AG04450 (cell line): ENCODE results near the gene EXOC4. TPM values are rescaled to one million over a fixed set of nuclear protein-coding genes. Genes with fewer than 3 reads are reported as not detected.

Source experiments
- CTCF ChIA-PET: fragments of 300-600, 350-600 bp; formaldehyde crosslinking; extraction: SDS; loops from one replicate; lab custom pipeline; 2022; ENCODE audit warnings: antibody characterized with exemption, inconsistent platforms; lab: Charles Lee
- POLR2A ChIA-PET: fragments of 350-600 bp; formaldehyde crosslinking; extraction: SDS; loops from one replicate; lab custom pipeline; 2021; ENCODE audit warnings: antibody characterized with exemption, inconsistent platforms; lab: Yijun Ruan, JAX
- DNase-seq: peaks from one replicate; pipeline ENCODE4 v3.0.0-alpha.2; 2011; ENCODE audit warnings: low read depth, low spot score
- H3K27ac ChIP-seq: one replicate; pipeline ENCODE4 v1.5.1; 2012; ENCODE audit warnings: low read depth, low read length, control low read depth
- H3K27me3 ChIP-seq: one replicate; pipeline ENCODE4 v1.6.0; 2012; ENCODE audit warnings: low read length; ENCODE audit not compliant: control insufficient read depth, insufficient read depth
- H3K4me3 ChIP-seq: 2 replicates; pipeline ENCODE4 v1.5.1; 2011; ENCODE audit warnings: mild to moderate bottlenecking, low read depth, low read length, control low read depth
- H3K9me3 ChIP-seq: 2 replicates; pipeline ENCODE4 v1.5.1; 2012; ENCODE audit warnings: low read length; ENCODE audit not compliant: control insufficient read depth, insufficient read depth
- polyA plus RNA-seq: library from polyadenylated mRNA; depleted of rRNA; stranded (reverse); fragments of >200 nt; gene quantifications from 2 replicates; pipeline ENCODE4 v1.2.3, GENCODE V29; 2011
- TF ChIP-seq, protein P1 (sequence below): IDR thresholded peaks from 2 replicates; pipeline ENCODE4 v1.5.1; 2011; ENCODE audit warnings: low read depth, low read length, control low read depth, inconsistent platforms

The EXOC4 gene
- polyA plus RNA-seq, 1 experiment, result 73.5 TPM

DNA sequence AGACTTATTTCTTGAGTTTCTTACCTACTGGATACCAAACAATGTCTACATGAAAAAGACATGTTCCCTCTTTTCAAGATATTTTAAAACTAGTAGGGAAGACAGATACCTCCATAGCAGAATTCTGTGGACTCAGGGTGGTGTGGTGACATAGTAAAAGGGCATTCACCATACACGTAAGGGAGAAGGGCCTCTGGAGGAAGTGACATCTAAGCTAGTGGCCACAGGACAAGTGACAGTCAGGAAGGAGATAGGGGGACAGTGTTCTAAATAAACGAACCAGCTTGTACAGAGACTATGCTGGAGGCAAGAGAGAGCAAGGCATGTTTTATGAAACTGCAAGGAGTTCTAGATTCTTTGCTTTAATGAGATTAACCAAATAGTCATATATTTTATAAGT is 552.5 kb downstream of the EXOC4 start:
- Histone ChIP-seq H3K27me3 (no peaks in the 10 kb centered on the region), H3K27ac (no peak overlapping the region), H3K4me3 (no peak overlapping the region), H3K9me3 (no peaks in the 10 kb centered on the region)
- TF ChIP-seq, protein P1, sequence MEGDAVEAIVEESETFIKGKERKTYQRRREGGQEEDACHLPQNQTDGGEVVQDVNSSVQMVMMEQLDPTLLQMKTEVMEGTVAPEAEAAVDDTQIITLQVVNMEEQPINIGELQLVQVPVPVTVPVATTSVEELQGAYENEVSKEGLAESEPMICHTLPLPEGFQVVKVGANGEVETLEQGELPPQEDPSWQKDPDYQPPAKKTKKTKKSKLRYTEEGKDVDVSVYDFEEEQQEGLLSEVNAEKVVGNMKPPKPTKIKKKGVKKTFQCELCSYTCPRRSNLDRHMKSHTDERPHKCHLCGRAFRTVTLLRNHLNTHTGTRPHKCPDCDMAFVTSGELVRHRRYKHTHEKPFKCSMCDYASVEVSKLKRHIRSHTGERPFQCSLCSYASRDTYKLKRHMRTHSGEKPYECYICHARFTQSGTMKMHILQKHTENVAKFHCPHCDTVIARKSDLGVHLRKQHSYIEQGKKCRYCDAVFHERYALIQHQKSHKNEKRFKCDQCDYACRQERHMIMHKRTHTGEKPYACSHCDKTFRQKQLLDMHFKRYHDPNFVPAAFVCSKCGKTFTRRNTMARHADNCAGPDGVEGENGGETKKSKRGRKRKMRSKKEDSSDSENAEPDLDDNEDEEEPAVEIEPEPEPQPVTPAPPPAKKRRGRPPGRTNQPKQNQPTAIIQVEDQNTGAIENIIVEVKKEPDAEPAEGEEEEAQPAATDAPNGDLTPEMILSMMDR, result no peak
- ChIA-PET CTCF (no interaction called here), POLR2A (no interaction called here)
- DNase-seq, result no peak

DNA sequence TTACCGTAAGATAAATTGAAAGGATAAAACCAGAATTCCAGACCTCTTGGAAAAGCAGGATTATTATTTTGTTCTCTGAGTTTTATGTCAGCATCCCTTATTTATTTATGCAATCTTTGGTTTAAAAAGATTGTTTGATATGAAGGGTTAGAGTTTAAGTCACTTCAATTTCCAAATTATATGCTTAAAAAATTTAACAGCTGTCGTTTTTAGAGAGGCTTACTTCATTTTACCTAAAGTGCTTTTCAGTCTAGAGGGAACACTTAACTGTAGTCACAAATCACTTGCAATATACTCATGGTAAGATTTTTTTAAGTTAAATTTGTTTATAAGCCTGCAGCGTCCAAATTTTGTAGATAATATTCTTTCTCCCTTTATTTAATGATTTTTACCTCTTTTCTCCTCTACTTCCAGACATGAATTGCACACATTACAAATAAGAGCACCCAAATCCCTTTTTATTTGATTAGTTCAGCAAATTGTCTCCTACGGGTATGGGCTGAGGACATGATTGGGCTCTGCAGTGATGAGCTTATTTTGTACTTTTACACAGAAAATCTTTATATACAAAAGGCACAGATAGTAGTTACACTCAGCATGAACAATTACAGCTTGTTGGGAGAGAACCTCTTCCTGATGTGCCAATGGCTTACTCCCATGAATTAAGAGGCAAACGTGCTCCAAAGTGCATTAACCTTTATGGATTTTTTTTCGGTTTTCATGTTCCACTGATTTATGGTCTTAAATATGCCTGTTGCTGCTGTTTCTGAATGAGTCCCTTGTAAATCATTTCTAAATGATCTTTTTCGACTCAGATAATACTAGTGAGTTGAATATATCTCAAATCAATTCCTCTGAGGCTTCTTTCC is 555.0 kb downstream of the EXOC4 start:
- CTCF ChIA-PET, result no interaction called here

DNA sequence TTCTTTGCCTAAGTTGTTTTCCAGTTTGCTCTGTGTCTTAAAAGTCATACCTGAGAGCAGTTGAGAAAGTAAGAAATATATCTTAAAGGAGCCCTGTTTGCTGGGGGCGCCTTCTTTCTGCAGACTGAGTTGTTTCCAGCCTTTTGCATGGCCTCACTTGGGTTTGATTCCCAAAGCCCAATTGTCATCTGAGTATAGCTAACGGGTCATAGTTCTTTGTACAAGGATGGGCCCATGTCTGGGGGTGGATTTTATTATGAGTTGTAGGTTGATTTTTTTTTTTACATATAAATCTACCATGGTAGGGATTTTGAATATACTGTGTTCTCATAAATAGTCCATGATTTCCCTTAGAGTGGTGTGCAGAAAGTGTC is 555.6 kb downstream of the EXOC4 start:
- CTCF ChIA-PET, result no interaction called here
- Histone ChIP-seq H3K27me3 (no peaks in the 10 kb centered on the region), H3K27ac (no peak overlapping the region), H3K4me3 (no peak overlapping the region), H3K9me3 (no peaks in the 10 kb centered on the region)
- TF ChIP-seq, protein P1, result no peak
- DNase-seq, result no peak
- POLR2A ChIA-PET, result no interaction called here

More for the DNA sequence above, 555.0 kb downstream of the EXOC4 start:
- POLR2A ChIA-PET, result no interaction called here
- no peaks in the 10 kb centered on the region for H3K9me3 ChIP-seq
- no peak overlapping the region for H3K27ac ChIP-seq
- TF ChIP-seq, protein P1, result no peak
- no peak for DNase-seq
- no peak overlapping the region for H3K4me3 ChIP-seq
- H3K27me3 ChIP-seq, result no peaks in the 10 kb centered on the region

DNA sequence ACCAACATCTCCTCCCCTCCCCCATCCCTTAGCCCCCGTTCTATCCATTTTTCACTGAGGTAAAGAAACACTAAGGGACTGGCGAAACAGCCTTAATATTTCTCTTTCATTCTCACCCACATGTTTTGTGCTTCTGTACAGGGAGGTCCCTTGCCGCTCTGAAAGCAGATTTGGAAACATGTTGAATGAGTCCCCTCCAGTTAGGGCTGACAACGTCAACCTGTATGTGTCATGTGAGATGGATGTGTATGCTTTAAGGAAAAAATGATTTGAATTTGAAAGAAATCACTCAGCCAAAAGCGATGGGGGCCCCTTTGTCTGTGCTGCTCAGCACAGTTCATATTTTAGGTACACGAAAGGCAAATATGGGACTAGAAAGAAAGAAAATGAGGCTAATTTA is 560.0 kb downstream of the EXOC4 start:
- no peaks in the 10 kb centered on the region for H3K27me3 ChIP-seq
- ChIA-PET CTCF (no interaction called here), POLR2A (no interaction called here)
- H3K4me3 ChIP-seq, result no peak overlapping the region
- DNase-seq, result no peak
- no peak overlapping the region for H3K27ac ChIP-seq
- no peaks in the 10 kb centered on the region for H3K9me3 ChIP-seq
- TF ChIP-seq, protein P1, result no peak

DNA sequence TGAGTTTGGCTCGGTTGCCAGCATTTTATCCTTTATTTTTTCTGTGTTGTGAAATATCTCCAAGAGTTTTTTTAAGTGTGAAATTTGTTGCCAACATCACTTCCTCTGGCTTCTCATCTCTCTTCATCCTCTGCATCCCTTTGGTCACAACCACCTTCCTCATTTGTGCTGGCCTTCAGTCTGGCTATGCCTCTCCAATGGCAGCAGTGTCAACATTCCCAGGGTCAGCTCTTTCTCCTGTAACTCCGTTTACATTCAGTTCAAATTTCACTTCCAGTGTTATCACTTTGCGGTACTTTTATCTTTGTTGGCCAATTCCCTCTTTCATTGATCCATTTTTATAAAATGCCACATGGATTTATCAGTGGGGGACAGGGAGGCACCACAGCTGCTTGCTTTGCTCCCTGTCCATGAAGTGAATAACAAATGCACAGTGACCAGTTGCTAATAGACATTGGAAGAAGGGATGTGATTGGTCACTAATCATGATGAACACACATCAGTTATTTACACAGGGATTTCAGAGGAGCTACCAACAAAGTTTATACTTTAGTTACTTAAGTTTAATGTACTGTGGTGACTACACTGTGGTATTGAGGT is 562.8 kb downstream of the EXOC4 start:
- POLR2A ChIA-PET, result interaction anchor here (0.6 to 0.7 kb wide), 2 partner anchors 46 to 84 kb away, joined by 3 to 6 read pairs; no protein-coding TSS in a partner anchor
- CTCF ChIA-PET, result no interaction called here

More for the DNA sequence above, 562.8 kb downstream of the EXOC4 start:
- Histone ChIP-seq H3K27me3 (no peaks in the 10 kb centered on the region), H3K27ac (no peak overlapping the region), H3K9me3 (no peaks in the 10 kb centered on the region), H3K4me3 (no peak overlapping the region)
- TF ChIP-seq, protein P1, result no peak
- peak; percentile 20 for DNase-seq
